Posterior cingulate gyrus (tissue), 11 donors: ENCODE data around the gene FBXL13.
"Not testable (repeated sequence)": the region's sequence is repeated elsewhere in the genome, so short reads cannot be mapped to it uniquely, and the experiment has no call there.

Source experiments
- DNase-seq, 10 donors: peaks; one replicate each; pipeline versions ENCODE4 v3.0.0 to v3.0.0-alpha.2; 2020 to 2021; ENCODE audit warnings: mixed read lengths in 3 of 10
- intact Hi-C: fragments of 100-400 bp; cut with DNase I; formaldehyde crosslinking; loops from one replicate; pipeline ENCODE4 v1.15.1; 2023

Gene FBXL13

GRCh38 chr7:103031781-103032180 lies 42.8 kb downstream of the FBXL13 start:
- intact Hi-C loops: no loop called here
- no peak for DNase-seq

DNA sequence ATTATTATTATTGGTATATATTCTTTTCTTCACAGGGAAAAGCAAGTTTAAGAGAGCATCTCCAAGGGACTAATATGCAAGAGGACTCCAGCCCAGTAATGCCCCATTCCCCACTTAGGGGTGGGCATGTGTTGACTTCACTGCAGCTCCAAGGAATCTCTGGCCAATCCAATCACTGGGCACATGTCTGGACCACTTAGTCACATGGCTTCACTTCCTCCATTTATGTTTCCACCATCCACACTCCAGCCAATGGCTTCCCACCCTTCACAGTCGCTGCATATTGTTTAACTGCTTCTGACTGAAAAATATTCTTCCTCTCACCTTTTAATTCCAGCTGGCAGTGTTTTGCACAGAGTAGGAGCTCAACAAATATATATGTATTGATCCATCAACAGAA lies 43.6 kb downstream of the FBXL13 start:
- DNase-seq: no peak
- intact Hi-C loops: no loop called here

- DNase-seq: no peak
- intact Hi-C loops: no loop called here
These were observed 49.3 kb downstream of the FBXL13 start for GRCh38 chr7:103025341-103025740.

DNA sequence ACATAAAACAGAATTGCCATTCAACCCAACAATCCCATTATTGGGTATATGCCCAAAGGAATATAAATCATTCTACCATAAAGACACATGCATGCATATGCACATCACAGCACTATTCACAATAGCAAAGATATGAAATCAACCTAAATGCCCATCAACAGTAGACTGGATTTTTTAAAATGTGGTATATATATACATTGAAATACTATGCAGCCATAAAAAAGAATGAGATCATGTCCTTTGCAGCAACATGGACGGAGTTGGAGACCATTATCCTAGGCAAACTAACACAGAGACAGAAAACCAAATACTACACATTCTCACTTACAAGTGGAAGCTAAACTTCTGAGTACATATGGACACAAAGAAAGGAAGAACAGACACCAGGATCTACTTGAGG lies 51.0 kb downstream of the FBXL13 start:
- DNase-seq: not testable (repeated sequence)

GRCh38 chr7:103021490-103021889 lies 53.1 kb downstream of the FBXL13 start:
- intact Hi-C loops, DNase-seq: not testable (repeated sequence)

More for the DNA sequence above, 51.0 kb downstream of the FBXL13 start:
- intact Hi-C loops: not testable (repeated sequence)

DNA sequence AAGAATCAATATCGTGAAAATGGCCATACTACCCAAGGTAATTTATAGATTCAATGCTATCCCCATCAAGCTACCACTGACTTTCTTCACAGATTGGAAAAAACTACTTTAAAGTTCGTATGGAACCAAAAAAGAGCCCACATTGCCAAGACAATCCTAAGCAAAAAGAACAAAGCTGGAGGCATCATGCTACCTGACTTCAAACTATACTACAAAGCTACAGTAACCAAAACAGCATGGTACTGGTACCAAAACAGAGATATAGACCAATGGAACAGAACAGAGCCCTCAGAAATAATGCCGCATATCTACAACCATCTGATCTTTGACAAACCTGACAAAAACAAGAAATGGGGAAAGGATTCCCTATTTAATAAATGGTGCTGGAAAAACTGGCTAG lies 53.7 kb downstream of the FBXL13 start:
- DNase-seq, intact Hi-C loops: not testable (repeated sequence)

GRCh38 chr7:103018295-103018694 lies 56.3 kb downstream of the FBXL13 start:
- intact Hi-C loops, DNase-seq: not testable (repeated sequence)

DNA sequence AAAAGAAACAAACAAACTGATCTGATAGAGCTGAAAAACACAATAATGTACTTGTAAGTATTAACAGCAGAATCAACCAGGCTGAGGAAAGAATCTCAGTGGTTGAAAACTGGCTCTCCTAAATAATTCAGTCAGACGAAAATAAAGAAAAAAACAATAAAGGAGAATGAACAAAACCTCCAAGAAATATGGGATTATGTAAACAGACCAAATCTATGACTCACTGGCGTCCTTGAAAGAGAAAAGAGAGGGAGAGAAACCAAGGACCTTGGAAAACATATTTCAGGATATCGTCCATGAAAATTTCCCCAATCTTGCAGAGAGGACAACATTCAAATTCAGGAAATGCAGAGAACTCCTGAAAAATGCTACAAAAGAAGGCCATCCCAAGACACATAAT lies 62.9 kb downstream of the FBXL13 start:
- intact Hi-C loops: no loop called here
- no peak for DNase-seq

- no peak for DNase-seq
- intact Hi-C loops: no loop called here
These were observed 64.4 kb downstream of the FBXL13 start for GRCh38 chr7:103010211-103010610.

GRCh38 chr7:103009466-103010185 lies 65.0 kb downstream of the FBXL13 start:
- DNase-seq: peak in 1 of 10 donors; percentile 52
- intact Hi-C loops: no loop called here

DNA sequence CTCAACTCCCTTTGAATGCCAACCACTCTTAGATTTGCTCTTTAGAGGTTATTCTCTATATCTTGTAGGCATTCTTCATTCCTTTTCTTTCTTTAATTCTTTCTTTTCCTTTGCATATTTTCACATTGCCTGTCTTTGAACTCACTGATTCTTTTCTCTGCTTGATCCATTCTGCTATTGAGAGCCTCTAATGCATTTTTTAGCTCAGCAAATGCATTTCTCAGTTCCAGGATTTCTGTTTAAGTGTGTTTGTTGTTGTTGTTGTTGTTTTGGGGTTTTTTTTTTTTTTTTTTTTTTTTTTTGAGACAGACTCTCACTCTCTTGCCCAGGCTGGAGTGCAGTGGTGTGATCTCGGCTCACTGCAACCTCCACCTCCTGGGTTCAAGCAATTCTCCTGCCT lies 71.6 kb downstream of the FBXL13 start:
- no peak for DNase-seq
- intact Hi-C loops: no loop called here

DNA sequence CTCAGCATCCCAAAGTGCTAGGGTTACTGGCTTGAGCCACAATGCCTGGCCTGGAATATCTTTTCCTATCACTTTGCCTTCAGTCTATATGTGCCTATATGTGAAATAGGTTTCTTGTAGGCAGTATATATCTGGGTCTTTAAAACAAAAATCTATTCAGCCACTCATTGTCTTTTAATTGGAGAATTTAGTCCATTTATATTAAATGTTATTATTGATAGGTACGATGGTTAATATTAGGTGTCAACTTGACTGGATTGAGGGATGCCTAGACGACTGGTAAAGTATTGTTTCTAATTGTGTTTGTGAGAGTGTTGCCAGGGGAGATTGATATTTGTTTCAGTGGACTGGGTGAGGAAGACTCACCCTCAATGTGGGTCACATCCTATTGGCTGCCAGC lies 73.4 kb downstream of the FBXL13 start:
- no peak for DNase-seq
- intact Hi-C loops: no loop called here

- intact Hi-C loops: no loop called here
- DNase-seq: no peak
These were observed 77.6 kb downstream of the FBXL13 start for GRCh38 chr7:102996957-102997356.

GRCh38 chr7:102995609-102996008 lies 79.0 kb downstream of the FBXL13 start:
- DNase-seq, intact Hi-C loops: not testable (repeated sequence)

DNA sequence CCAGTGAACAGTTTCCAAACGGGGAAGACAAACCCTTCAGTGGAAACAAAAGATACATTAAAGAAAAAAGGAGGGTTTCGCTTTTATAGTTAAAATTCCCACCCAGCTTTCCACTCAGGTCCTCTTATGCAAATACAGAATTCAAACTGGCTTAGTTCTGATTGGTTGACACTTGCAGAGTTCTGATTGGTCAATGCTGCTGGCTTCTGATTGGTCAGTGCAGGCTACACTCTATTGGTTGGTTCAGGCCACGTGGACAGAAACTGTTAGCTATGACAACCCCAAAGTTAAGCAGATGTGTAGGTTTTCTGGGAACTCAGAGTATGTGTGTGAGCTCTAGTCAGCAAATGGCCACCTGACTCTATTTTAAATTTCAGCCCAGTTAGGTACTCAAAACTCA lies 80.0 kb downstream of the FBXL13 start:
- intact Hi-C loops: no loop called here
- DNase-seq: no peak

- DNase-seq: no peak
- intact Hi-C loops: no loop called here
These were observed 80.9 kb downstream of the FBXL13 start for GRCh38 chr7:102993718-102994029.

DNA sequence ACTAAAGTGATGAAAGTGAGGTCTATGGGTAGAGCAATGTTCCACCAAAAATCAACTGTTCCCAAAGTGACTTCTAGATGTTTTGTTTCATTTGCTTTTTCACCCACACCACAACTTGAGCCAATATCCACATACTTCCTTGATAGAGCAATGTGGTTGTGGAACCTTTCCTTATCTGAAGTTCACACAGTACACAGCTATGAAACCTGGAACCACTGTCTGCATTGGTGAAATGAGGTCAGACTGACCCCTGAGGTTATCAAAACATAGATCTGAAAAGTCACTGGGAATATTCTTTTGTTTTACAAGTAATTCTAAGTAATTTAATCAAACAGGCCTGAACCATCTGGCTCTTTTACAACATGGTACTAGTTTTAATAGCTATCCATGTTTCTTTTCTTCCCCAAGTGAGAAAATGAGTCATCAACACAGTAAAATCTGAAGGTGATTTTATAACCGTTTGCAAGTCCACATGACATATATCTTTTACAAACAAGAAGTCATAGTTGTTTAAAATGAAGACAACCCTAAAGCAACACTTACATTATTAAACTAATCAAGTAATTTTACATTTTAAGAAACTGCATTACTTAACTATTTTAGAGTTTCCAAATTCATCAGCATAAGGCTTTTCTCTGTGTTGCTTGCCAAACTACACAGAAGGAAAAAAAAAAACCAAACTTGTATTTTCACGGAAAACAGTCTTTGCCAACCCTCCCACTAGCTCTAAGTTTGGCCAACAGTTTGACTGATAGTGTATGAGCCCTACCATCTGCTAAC lies 81.5 kb downstream of the FBXL13 start:
- no peak for DNase-seq
- intact Hi-C loops: no loop called here

DNA sequence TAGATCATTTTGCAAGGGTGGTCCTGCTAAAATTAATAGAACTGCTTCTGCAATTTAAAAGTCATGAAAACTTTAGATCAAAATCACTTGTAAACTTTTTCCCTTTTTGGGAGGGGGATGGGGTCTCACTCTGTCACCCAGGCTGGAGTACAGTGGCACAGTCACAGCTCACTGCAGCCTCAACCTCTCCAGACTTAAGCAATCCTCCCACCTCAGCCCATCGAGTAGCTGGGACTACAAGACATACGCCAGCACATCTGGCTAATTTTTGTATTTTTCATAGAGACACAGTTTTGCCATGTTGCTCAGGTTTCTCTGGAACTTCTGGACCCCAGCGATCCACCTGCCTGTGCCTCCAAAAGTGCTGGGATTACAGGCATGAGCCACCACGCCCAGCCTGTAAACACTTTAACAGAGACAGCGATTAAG lies 82.1 kb downstream of the FBXL13 start:
- intact Hi-C loops: no loop called here
- DNase-seq: no peak

DNA sequence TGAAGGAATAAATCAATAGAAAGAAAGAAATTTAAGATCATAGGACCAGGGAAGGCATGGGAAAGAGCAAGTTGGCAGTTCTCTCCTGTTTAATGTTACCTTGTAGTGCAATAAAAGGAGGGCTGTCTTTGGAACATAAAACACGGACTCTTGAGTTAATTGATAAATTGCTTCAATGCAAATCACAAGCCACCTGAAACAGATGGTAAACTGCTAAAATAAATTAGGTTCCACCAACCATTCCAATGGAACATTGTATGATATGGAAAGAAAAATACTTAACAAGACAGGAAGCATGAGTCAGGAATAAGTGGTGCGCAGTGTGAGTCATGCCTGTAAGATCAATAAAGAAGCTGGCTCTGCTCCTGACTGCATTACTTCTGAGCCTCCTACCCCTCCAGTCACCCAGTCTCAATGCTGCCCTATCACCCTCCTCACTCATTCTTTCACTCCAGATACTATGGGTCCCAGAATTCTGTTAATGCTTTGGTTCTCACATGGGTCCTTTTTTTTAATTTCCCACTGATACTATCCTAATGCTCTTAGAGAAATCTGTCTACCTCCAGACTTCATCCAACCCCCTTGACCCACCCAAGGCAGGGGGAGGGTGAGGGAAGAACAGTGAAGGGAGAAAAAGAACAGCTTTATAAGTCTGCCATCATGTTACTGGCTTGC lies 82.9 kb downstream of the FBXL13 start:
- intact Hi-C loops: no loop called here
- DNase-seq: no peak

DNA sequence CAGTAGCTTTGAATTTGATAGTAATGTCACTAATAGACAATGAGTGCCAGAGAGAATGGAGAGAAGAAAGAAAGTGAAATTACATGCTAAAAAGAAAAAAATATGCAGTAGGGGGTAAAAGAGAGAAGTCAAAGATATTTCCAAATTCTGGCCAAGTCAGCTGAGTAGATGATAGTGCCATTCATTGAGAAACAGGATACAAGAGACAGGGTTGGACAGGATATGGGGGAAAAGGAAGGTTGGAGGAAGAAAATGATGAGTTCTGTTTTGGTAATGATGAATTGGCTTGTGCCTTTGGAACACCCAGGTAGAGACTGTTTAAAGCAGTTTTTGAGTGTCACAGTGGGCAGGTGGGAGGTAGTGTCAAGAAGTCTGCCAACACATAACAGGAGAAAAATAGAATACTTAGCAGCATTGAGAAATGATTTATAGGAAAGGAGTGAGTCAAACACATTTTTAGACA lies 83.5 kb downstream of the FBXL13 start:
- DNase-seq: no peak
- intact Hi-C loops: no loop called here

- DNase-seq: no peak
- intact Hi-C loops: no loop called here
These were observed 84.0 kb downstream of the FBXL13 start for GRCh38 chr7:102990642-102991041.
